Measurements from ENCODE around the gene EFNB2.
A peak's percentile ranks its signal among the peaks of the same experiment; 100 is the strongest.

Gene EFNB2

GRCh38 chr13:106535552-106536243 is at the start of gene EFNB2:
EFNB2 (minus strand) TSS chr13:106535662; CDS start chr13:106534964, 698 bp downstream.
- DNase-seq (ENCODE audit: low read depth) = peak; percentile 81

- no peak for DNase-seq (ENCODE audit: low read depth)
These were observed 45.8 kb upstream of the EFNB2 start for GRCh38 chr13:106581225-106581624.

- DNase-seq (ENCODE audit: low read depth) = no peak
These were observed 40.4 kb upstream of the EFNB2 start for GRCh38 chr13:106575896-106576295.

GRCh38 chr13:106573868-106574267 is 38.4 kb upstream of the EFNB2 start:
- no peak for DNase-seq (ENCODE audit: low read depth)

GRCh38 chr13:106573284-106573846 is 37.9 kb upstream of the EFNB2 start:
- DNase-seq (ENCODE audit: low read depth) = no peak

- DNase-seq (ENCODE audit: low read depth) = peak; percentile 52
These were observed 34.9 kb upstream of the EFNB2 start for GRCh38 chr13:106570299-106570852.

GRCh38 chr13:106569233-106570095 is 34.0 kb upstream of the EFNB2 start:
- no peak for DNase-seq (ENCODE audit: low read depth)

- no peak for DNase-seq (ENCODE audit: low read depth)
These were observed 33.0 kb upstream of the EFNB2 start for GRCh38 chr13:106568299-106569003.

GRCh38 chr13:106567474-106568298 is 32.2 kb upstream of the EFNB2 start, which contains the start of gene ARGLU1:
ARGLU1 (minus strand) TSS chr13:106568137; CDS start chr13:106567919, 218 bp downstream.
- peak; percentile 95 for DNase-seq (ENCODE audit: low read depth)

- peak; percentile 20 for DNase-seq (ENCODE audit: low read depth)
These were observed 31.4 kb upstream of the EFNB2 start for GRCh38 chr13:106566641-106567473.

GRCh38 chr13:106565127-106565775 is 29.8 kb upstream of the EFNB2 start:
- DNase-seq (ENCODE audit: low read depth) = no peak

- no peak for DNase-seq (ENCODE audit: low read depth)
These were observed 26.8 kb upstream of the EFNB2 start for GRCh38 chr13:106562301-106562700.

- peak; percentile 16 for DNase-seq (ENCODE audit: low read depth)
These were observed 26.2 kb upstream of the EFNB2 start for GRCh38 chr13:106561551-106562170.

- no peak for DNase-seq (ENCODE audit: low read depth)
These were observed 25.4 kb upstream of the EFNB2 start for GRCh38 chr13:106560821-106561220.

GRCh38 chr13:106558527-106558926 is 23.1 kb upstream of the EFNB2 start:
- DNase-seq (ENCODE audit: low read depth) = no peak

- no peak for DNase-seq (ENCODE audit: low read depth)
These were observed 20.3 kb upstream of the EFNB2 start for GRCh38 chr13:106555631-106556328.

GRCh38 chr13:106551751-106552150 is 16.3 kb upstream of the EFNB2 start:
- DNase-seq (ENCODE audit: low read depth) = no peak

GRCh38 chr13:106551350-106551749 is 15.9 kb upstream of the EFNB2 start:
- DNase-seq (ENCODE audit: low read depth) = no peak
